ENCODE measurements around the gene ZDHHC22.

Gene ZDHHC22

GRCh38 chr14:77144412-77145115, 3.0 kb upstream of the ZDHHC22 start:
- no peak for TF ChIP-seq CTCF (IDR thresholded peaks at IDR 0.05; ENCODE audit: insufficient read depth, low read length)
- TF ChIP-seq SPI1 (IDR thresholded peaks at IDR 0.05; ENCODE audit: borderline replicate concordance, low read depth): no peak
- TF ChIP-seq REST (IDR thresholded peaks at IDR 0.05; ENCODE audit: insufficient replicate concordance, low read depth): no peak
- peaks cover 7% of the 10 kb centered on the region for H3K27me3 ChIP-seq (ENCODE audit: insufficient read depth, poor library complexity, severe bottlenecking)
- no peak overlapping the region for H3K27ac ChIP-seq (replicated peaks)
- DNase-seq (ENCODE audit: low read depth in 1 of 2, low spot score in 1 of 2): no peak
- no peak overlapping the region for H3K4me3 ChIP-seq (replicated peaks; ENCODE audit: insufficient read depth, low read length)

GRCh38 chr14:77143071-77143470, 1.5 kb upstream of the ZDHHC22 start:
- Histone ChIP-seq H3K27ac (replicated peaks) (no peak overlapping the region), H3K27me3 (ENCODE audit: insufficient read depth, poor library complexity, severe bottlenecking) (peaks cover 7% of the 10 kb centered on the region), H3K4me3 (replicated peaks; ENCODE audit: insufficient read depth, low read length) (no peak overlapping the region)
- TF ChIP-seq REST (IDR thresholded peaks at IDR 0.05; ENCODE audit: insufficient replicate concordance, low read depth): no peak
- TF ChIP-seq POLR2AphosphoS5 (IDR thresholded peaks at IDR 0.05; ENCODE audit: low read depth): no peak
- no peak for TF ChIP-seq CTCF (IDR thresholded peaks at IDR 0.05; ENCODE audit: insufficient read depth, low read length)
- no peak for DNase-seq (ENCODE audit: low read depth in 1 of 2, low spot score in 1 of 2)

GRCh38 chr14:77142005-77142800, 612 bp upstream of the ZDHHC22 start:
- no peak overlapping the region for H3K27ac ChIP-seq (replicated peaks)
- no peak for DNase-seq (ENCODE audit: low read depth in 1 of 2, low spot score in 1 of 2)
- peaks cover 7% of the 10 kb centered on the region for H3K27me3 ChIP-seq (ENCODE audit: insufficient read depth, poor library complexity, severe bottlenecking)
- TF ChIP-seq GABPA (IDR thresholded peaks at IDR 0.05; ENCODE audit: low read depth) (no peak), POLR2AphosphoS5 (IDR thresholded peaks at IDR 0.05; ENCODE audit: low read depth) (no peak), REST (IDR thresholded peaks at IDR 0.05; ENCODE audit: insufficient replicate concordance, low read depth) (no peak), CTCF (IDR thresholded peaks at IDR 0.05; ENCODE audit: insufficient read depth, low read length) (no peak), SPI1 (IDR thresholded peaks at IDR 0.05; ENCODE audit: borderline replicate concordance, low read depth) (no peak)
- H3K4me3 ChIP-seq (replicated peaks; ENCODE audit: insufficient read depth, low read length): no peak overlapping the region
